ENCODE measurements around the gene COPS4.
"Not testable (repeated sequence)": the region's sequence is repeated elsewhere in the genome, so short reads cannot be mapped to it uniquely, and the experiment has no call there.

The COPS4 gene

DNA sequence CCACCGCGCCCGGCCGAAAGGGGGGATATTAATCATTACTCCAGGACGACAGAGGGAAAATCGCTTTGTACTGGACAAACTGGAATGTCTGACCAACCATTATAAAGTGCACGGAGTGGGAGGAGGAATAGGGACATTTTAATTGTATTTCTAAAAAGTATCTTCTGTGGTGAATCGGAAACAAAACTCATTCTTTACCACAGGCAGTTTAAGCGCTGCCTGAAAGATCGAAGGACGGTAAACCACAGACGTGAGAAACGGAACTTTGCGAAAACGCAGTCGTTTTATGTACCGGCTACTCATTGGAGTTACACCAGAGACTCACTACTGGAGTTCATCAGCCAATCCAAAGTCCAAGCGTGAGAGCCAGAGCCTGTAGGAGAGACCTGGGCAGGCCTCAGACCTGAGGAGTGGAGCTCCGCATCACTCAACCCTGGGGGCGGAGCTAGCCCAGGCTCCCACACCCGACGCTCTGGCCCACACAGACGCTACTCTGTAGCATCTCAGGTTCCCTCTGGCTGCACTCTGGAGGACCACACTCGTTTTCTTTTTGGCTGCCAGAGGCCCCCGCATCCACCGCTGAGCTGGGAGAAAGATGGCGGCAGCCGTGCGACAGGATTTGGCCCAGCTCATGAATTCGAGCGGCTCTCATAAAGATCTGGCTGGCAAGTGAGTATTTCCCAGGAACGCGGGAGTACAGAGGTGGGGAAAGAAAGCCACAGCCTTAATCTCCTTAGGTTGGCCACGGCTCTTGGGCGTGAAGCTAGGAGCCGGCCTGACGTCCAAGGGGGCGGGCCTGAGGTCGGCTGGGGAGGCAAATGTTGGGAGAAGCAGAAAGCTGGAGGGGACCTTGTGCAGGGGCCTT, at the start of gene COPS4:
TSS of gene COPS4 (plus strand) at position 554 of the 865 bp plus-strand sequence. CDS start at position 596, 42 bp downstream.
- TF ChIP-seq ZFX (IDR thresholded peaks at IDR 0.05; ENCODE audit: borderline replicate concordance) (no peak), CTCF (IDR thresholded peaks at IDR 0.05) (peak; percentile 42)
- H3K27ac ChIP-seq = peak within 1 kb of the TSS; percentile 98

- H3K27ac ChIP-seq = not testable (repeated sequence)
Observed at GRCh38 chr4:82987519-82987918, 47.5 kb upstream of the COPS4 start.

DNA sequence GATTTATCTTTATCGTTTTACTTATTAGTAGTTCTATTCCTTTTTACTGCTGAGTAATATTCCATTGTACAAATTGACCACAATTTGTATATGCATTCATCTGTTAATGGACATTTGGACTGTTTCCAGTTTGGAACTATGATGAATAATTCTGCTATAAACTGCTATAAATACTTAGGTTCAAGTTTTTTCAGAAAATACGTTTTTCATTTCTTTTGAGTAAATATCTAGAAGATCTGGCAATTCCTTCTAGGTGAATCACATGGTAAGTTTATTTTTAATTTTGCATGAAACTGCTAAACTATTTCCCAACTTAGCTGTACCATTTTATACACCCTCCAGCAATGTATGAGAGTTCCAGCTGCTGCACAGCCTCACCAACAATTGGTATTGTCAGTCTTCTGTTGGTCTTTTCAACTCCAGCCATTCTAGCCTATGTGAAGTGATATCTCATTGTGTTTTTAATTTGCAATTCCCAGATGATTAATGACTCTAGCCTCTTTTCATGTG, 46.6 kb upstream of the COPS4 start:
- no peak overlapping the region for H3K27ac ChIP-seq
- TF ChIP-seq ZFX (IDR thresholded peaks at IDR 0.05; ENCODE audit: borderline replicate concordance) (no peak), CTCF (IDR thresholded peaks at IDR 0.05) (no peak)

GRCh38 chr4:82989575-82990429, 45.2 kb upstream of the COPS4 start:
- no peak overlapping the region for H3K27ac ChIP-seq
- no peak for TF ChIP-seq ZFX (IDR thresholded peaks at IDR 0.05; ENCODE audit: borderline replicate concordance)
- TF ChIP-seq CTCF (IDR thresholded peaks at IDR 0.05) = no peak

- TF ChIP-seq ZFX (IDR thresholded peaks at IDR 0.05; ENCODE audit: borderline replicate concordance) = no peak
- no peak for TF ChIP-seq CTCF (IDR thresholded peaks at IDR 0.05)
Observed at GRCh38 chr4:82994834-82995233, 40.1 kb upstream of the COPS4 start.

GRCh38 chr4:82998898-82999297, 36.1 kb upstream of the COPS4 start:
- TF ChIP-seq ZFX (IDR thresholded peaks at IDR 0.05; ENCODE audit: borderline replicate concordance) = no peak
- TF ChIP-seq CTCF (IDR thresholded peaks at IDR 0.05) = no peak

More at GRCh38 chr4:82994834-82995233, 40.1 kb upstream of the COPS4 start:
- H3K27ac ChIP-seq = no peak overlapping the region

DNA sequence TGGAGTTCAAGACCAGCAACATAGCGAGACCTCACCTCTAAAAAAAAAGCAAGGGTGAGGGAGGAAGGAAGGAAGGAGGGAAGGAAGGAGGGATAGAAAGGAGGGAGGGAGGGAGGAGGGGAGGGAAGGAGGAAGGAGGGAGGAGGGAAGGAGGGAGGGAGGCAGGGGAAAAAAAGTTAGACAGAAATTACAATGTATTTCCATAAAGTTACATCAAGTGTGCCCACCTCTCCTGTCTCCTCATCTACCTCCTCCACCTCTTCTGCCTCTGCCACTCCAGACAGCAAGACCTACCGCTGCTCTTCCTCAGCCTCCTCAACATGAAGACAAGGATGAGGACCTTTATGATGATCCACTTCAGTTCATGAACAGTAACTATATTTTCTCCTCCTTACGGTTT, 32.7 kb upstream of the COPS4 start:
- no peak for TF ChIP-seq CTCF (IDR thresholded peaks at IDR 0.05)
- TF ChIP-seq ZFX (IDR thresholded peaks at IDR 0.05; ENCODE audit: borderline replicate concordance) = no peak
- H3K27ac ChIP-seq = no peak overlapping the region

More at GRCh38 chr4:82998898-82999297, 36.1 kb upstream of the COPS4 start:
- no peak overlapping the region for H3K27ac ChIP-seq

DNA sequence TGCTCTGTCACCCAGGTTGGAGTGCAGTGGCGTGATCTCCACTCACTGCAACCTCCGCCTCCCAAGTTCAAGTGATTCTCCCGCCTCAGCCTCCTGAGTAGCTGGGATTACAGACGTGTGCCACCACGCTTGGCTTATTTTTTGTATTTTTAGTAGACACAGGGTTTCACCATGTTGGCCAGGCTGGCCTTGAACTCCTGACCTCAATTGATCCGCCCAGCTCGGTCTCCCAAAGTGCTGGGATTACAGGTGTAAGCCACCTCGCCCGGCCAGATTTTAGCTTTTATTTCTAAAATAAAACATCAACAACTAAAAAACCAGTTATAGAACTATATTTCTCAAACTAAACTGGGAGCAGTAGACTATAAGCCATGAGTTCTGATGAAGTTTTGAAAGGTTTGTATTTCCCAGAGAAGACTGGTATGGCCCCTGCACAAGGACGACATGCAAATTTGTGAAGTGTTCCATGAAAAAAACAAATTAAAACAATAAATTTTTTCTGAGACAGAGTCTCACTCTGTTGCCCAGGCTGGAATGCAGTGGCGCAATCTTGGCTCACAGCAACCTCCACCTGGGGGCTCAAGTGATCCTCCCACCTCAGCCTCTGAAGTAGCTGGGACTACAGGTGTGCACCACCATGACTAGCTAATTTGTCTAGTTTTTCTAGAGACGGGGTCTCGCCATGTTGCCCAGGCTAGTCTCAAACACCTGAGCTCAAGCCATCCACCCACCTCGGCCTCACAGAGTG, 31.8 kb upstream of the COPS4 start:
- not testable (repeated sequence) for H3K27ac ChIP-seq
